MV-4-11 (cell line): ENCODE results near the gene ZNF438.
"Not testable (repeated sequence)": the region's sequence is repeated elsewhere in the genome, so short reads cannot be mapped to it uniquely, and the experiment has no call there.

Experiments used
- DNase-seq: peaks from one replicate; lab custom pipeline; 2025; lab: John Stamatoyannopoulos, UW

The ZNF438 gene

DNA sequence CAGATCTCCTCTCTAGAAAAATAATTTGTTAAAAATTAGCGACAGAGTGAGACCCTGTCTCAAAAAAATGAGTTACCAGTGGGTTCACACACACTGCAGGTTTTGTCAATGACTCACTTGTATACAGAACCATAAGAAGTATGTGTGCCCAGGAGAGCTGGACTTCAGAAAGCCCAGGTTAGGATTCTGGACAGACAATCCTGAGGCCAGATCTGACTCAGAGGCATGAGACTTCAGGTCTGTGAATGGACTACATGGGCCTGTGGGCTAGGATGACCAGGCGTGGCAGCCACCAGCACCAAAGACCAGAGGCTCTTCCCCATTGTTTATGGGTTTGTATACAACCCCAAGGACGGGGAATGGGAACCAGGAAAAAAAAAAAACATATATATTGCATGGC, 9.3 kb upstream of the ZNF438 start:
- DNase-seq = no peak

DNA sequence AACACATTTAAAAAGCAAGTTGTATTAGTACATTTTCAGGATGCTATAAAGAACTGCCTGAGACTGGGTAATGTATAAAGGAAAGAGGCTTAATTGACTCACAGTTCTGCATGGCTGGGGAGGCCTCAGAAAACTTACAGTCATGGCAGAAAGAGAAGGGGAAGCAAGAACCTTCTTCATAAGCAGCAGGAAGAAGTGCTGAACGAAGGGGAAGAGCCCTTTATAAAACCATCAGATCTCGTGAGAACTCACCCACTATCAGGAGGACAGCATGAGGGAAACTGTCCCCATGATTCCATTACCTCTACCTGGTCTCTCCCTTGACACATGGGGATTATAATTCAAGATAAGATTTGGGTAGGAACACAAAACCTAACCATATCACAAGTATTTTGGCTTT, 7.3 kb upstream of the ZNF438 start:
- DNase-seq = peak; percentile 80

DNA sequence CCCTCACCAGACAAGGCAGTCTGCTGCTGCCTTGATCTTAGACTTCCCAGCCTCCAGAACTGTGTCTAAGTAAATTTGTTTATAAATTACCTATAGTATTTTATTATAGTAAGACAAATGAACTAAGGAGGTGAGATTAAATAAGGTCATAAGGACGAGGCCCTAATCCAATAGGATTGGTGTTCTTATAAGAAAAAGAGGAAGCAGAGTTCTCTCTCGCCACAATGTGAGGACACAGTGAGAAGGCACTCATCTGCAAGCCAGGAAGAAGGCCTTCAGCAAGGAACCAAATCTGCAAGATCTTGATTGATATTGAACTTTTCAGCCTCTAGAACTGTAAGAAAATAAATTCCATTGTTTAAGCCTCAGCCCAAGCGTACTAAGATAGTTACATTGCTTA, 6.1 kb upstream of the ZNF438 start:
- peak; percentile 82 for DNase-seq

DNA sequence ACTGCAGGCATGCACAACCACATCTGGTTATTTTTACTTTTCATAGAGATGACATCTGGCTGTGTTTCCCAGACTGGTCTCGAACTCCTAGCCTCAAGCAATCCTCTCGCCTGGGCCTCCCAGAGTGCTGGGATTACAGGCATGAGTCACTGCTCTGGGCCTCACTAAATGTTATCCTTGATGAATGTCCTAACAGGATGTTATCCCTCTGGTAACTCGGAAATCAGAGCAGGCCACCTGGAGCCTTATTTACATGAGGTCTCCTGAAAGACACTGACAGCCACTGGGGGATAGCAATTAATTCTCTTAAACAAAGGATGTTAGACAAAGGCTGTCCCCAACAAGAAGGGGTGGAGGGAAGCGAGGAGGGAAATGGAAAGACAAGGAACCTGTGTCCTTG, 4.5 kb upstream of the ZNF438 start:
- no peak for DNase-seq

DNA sequence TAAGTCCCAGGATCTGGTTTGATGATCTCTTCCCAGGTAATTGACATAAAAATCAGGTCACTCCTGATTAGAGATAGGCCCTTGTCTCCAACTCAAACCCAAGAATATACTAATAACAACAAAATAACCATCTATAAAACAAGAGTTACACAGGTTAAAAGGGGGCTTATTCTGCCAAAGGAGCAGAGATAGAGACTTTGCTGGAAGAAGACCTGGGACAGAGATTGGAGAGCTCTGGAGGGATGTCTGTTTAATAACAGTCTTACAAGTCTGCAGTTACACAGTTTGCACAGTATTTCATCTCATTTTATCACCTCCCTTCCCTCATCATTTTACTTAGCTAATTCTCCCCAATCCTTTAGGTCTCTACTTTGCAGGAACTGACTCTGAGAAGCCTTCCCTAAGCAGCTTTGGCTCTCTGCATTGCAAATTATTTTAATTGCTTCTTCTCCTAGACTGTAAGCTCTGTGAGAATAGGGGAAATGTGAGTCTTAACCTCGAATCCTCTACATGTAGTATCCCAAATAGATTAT, 3.7 kb upstream of the ZNF438 start:
- no peak for DNase-seq

DNA sequence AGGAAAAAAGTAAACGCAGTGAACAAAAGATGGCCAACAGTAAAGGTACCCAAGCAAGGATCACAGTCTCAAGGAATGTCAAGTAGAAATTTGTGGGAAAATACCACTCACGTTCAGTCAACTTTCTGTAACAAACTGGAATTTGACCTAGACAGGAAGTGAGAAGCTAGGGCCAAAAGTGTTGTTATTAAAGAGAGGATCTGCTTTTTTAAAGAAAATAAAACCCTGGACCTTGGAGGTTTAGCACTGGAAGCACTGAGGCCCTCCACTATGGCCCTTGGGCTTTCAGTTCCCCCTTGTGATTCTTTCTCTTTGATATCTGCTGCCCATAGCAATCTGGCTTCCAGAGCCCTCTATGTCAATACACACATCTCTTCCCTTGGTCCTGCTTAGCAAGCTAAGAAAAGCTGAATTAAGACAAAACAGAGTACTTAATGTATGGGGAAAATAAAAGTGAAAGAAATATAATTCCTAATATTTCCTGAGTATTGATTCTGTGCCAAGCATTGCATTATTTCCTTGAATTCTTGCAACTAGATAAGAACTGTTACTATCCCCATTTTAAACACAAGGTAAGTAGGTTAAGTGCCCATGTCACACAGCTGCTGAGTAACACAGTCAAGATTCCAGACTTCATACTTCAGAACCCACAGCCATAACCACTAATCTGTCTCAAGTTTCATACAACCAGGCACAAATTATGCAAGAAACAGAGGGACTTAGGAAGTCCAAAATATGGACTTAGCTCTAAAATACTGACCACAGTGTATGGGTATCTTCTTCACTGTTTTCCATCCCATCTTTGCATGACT, 2.6 kb upstream of the ZNF438 start:
- peak; percentile 93 for DNase-seq

DNA sequence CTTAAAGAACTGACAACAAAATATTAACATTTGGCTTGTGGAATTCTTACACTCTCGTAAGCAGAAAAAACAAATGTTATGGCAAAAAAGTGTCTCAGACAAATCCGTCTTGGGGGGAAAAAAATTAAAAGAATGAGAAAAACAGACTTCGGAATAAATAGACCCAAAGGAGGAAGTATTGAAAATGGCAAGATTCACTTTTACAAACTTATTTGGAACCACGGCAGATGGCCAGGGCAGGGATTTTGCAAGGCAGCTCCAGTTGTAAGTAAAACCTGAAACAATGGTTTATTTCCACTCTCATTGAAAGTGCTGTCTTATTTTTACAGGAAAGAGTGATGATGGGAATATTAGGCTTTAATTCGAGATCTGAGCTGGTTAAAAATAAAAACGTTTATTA, 1.5 kb upstream of the ZNF438 start:
- DNase-seq = peak; percentile 78

DNA sequence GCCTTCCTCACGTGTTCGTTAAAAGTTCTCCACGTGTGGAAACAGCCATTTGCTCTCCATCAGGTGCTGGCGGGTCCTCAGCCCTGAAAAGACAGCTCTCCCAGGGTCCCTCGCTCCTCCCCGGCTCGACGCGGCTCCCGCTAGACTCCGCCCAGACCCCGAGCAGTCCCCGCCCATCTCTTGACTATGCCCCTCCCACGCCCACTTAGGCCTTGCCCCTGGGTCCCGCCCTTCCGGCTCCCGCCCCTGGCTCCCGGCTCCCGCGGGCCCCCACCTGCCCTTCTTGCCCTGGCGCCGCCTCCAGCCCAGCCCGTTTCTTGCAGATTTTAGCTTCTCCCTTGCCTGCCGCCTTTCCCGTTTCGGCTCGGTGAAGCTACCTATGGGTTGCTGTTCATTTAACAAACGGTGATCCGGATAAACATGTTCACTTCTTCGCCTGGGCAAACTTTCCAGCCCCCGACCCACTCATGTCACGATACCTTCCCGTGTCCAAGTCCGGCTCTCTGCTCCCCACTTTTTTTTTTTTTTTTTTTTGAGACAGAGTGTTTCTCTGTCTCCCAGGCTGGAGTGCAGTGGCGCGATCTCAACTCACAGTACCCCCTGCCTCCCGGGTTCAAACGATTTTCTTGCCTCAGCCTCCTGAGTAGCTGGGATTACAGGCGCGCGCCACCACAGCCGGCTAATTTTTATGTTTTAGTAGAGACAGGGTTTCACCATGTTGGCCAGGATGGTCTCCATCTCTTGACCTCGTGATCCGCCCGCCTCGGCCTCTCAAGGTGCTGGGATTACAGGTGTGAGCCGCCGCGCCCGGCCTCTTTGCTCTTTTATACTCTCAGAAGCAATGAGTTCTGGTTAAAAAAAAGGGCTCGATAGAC, 830 bp upstream of the ZNF438 start:
- DNase-seq = peak; percentile 87

DNA sequence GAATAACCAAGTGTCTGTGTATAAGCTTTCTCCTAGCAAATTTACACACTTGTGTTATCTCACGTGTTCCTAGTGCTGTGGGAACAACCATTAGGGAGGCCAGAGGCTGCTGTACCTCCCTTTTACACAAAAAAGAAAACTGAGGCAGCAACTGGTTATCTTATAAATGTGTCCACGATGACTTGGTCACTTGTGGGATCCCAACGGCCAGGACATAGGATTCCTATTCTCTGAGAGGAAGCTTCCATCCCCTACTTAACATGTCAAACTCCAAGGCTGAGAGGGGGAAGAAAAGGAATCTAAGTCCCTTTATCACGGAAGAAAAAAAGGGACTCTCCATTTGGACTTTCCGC, 484 bp downstream of the ZNF438 start:
- no peak for DNase-seq

DNA sequence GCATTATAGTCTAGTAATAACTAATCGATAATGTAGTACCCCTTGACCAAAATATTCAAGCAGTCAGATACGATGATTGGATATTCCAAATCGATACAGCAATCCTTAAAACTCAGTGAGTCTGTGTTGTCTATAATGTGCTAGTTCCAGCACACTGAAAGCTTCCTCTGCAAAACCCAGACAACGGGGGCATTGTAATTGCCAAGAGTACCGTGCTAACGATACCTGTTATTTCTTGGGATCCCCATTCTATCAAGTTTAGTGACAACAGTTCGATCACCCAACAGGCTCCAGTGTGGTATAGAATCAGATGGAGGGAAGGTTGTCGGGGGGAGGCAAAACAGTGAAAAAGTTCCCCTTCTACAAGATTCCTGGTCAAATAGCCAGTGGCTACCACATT, 865 bp downstream of the ZNF438 start:
- no peak for DNase-seq

DNA sequence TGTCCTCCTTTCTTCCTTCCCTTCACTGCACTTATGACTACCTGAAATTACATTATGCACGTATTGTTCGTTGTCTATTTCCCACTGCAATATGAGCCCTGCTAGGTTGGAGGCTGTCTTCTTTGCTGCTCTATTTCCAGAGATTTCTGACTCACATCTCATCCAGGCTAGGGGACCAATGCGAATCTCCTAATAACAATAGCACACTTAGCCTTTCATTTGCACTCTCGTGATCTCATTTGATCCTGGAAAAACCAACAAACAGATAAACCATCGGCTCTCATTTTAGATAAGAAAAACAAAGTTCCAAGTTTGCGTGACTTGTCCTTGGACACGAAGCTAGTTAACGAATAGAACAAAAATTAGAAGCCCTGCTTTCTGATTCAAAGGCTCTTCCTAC, 1.4 kb downstream of the ZNF438 start:
- no peak for DNase-seq

DNA sequence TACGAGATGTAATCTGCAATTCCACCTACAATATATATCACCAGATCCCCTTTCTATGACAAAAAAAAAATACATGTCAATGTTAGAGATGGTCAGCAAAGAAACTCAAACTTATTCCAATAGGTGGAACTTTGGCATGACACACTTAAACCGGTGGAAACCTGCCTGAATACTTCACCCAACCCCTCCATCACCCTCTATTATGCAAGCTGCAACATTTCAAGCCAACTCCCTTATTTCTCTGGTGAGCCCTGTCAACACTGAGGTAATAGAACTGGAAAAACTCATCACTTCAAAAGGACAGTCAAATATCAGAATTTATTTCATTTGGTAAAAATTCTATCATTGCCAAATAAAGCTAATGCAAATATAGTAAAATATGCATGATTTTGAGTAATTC, 3.6 kb downstream of the ZNF438 start:
- no peak for DNase-seq

DNA sequence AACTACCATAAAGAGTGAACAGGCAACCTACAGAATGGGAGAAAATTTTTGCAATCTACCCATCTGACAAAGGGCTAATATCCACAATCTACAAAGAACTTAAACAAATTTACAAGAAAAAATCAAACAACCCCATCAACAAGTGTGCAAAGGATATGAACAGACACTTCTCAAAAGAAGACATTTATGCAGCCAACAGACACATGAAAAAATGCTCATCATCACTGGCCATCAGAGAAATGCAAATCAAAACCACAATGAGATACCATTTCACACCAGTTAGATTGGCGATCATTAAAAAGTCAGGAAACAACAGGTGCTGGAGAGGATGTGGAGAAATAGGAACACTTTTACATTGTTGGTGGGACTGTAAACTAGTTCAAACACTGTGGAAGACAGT, 5.4 kb downstream of the ZNF438 start:
- DNase-seq = not testable (repeated sequence)

DNA sequence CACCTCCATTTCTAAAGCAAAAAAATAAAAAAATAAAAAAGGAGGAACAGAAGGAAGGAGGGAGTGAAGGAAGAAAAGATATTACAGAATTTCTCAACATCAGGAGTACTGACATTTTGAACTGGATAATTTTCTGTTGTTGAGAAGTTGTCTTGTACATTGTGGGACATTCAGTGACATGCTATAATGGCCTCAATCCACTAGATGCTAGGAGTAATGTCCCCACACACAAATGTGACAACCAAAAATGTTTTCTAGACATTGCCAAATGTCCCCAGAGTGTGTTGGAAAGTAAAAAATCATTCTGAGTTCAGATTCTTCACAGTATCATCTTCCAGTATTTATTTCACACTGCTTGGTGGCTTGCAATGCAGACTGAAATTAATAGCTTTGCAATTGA, 6.5 kb downstream of the ZNF438 start:
- peak; percentile 22 for DNase-seq

DNA sequence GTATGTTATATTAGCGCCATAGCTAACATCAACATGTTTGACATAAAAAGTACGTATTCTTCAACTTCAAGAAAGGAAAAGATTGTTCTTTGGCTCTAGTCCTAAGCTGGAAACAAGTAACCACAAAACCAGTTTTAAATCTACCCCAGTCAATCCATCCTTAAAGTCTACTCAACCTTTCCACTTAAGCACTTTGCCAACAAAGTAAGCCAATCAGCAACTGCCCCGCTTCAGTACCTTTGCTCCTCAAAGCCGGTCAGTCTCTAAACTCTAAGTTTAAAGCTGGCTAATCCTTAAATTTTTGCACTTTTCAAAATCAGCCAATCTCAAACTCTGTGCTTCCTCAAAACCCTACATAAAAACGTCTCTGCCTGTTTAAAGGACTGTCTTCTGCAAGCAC, 8.1 kb downstream of the ZNF438 start:
- no peak for DNase-seq

DNA sequence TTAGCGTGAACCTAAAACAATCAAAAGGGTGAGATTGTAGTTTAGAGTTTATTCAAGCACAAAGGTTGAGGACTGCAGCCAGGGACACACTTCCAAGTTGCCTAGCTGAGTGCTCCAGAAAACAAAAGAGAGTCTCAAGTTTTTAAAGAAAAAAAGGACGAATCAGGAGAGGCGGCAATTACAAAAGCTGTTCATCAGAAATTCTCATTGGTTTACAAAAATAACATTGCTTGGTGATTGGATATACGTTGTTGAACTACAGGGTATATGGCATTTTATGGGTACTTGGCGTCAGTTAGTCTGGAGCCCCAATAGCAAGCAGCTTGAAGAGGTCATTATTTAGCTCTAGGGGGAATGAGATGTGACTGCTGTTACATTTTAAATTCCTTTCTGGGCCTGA, 11.5 kb downstream of the ZNF438 start:
- no peak for DNase-seq

DNA sequence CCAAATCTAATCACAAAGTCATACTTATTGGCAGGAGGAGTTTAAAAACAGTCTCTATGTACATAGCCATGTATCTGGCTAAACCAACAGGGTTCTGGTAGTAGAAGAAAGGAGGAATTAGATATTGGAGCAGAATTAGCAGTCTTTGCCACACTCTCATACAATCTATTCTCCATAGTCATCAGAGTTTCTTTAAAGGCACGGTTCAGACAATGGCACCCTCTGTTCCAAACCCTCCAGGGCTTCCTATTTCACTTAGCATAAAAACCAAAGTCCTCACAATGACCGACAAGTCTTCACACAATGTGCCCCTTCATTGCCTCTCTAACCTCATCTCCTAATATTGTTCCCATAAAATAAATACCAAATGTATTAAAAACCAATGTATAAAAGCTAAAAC, 12.7 kb downstream of the ZNF438 start:
- DNase-seq = no peak

DNA sequence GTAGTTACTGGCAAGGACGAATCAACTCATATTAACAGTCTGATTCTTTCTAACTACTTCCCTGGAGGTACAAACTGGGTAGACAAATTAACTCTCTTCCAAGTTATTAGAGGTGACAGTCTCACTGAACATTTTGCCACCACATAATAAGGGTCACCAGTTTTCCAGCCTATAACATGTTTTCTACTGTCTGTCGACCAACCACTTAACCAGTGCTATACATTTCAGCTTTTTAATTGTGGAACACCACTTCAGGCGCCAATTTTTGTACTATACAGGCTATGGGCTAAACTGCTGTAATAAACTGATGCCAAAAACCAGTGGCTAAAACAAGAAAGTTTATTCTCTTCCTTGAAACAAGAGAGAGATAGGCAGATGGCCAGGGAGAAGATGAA, 13.3 kb downstream of the ZNF438 start:
- no peak for DNase-seq

DNA sequence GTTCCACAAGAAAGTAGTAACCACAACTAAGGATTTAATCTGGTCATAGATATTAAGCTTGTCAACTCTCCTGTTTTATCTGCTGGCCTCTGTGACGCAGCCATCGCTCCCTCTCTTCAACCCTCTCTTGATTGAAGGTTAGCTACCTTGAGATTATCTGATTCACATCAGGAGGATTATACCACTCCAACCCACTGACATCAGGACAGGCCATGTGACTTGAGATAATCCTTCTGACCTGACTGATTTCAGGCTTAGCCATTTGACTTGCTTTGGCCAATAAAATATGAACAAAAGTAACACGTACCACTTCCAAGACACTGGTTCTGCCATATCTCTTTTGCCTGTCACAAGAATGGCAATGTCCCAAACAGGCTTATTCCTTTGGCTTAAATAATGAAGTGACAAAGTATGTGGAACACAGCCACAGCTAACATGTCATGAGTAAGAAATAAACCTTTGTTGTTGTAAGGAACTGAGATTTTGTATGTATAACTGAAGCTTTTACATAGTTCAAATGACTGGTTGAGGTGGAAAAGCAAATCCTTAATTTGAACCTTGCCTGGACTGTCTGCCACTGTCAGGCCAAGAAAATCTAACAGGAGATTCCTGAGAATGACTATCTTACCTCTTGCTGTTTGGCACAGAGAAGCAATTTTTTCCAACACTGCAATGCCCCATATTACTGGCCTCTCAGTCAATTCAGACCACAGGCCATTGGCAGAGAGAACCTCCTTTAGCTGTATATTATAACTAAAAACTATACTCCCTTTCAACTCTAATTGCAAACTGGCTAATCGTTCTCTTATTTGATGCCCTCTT, 13.9 kb downstream of the ZNF438 start:
- no peak for DNase-seq

DNA sequence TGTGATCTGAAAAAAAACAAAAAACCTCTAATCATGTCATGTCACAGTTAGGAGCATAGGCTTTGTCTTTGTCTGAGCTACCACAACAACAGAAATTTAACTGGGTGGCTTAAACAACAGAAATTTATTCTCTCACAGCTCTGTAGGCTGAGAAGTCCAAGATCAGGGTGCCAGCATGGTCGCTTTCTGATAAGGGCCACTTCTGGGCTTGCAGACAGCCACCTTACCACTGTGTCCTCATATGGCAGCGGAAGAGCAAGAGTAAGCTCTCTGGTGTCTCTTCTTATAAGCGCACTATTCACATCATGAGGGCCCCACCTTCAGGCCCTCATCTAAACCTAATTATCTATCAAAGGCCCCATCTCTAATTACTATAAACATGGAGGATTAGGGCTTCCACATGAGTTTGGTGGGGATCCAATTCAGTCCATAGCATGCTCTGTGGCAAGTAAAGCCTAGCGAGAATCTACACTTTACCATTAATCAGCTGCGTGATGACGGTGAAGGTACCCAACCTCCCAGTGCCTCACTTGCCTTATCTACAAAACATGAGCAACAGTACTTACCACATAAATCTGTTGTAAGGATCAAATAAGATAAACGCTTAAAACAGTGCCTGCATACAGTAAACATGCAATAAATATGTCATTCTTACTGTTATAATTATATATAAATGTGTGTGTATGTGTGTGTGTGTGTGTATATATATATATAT, 17.3 kb downstream of the ZNF438 start:
- DNase-seq = no peak

DNA sequence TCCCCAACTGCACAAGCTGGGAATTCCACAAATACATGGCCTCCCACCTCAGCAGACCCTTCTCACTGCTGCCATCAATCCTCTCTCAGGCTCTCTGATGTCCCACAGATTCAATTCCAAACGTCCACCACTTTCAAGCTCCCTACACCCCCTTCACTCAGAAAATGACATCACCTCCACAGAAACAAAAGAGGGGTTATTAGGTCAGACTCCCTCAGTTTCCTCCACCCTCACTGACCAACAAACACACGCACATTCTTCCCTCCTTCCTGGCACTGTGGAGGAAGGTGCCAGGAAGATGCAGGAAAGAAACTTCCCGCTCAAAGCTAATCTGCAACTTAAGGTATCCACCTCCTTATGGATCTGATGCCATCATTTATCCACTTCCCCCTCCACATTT, 18.3 kb downstream of the ZNF438 start:
- no peak for DNase-seq

DNA sequence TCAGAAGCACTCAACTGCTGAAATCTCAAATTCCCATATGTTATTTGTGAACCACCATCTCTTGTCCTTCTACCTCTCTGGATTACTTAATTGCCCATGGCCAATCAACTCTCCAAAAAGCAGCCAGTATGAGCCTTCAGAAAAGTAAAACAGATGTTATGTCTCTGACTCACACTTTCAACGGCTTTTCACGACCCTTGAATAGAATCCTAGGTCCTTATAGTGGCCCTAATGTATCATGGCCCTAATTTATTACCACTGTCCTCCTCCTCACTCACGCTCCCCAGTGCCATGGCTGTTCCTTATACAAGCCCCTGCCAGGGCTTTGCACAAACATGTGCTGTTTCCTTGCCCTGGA, 20.0 kb downstream of the ZNF438 start:
- peak; percentile 59 for DNase-seq
